Limb (tissue), 2 donors: ENCODE results near the gene DPH7.
"Not testable (repeated sequence)": the region's sequence is repeated elsewhere in the genome, so short reads cannot be mapped to it uniquely, and the experiment has no call there.

Source experiments
- DNase-seq, 2 donors: peaks; one replicate each; pipeline ENCODE4 v3.0.0-alpha.2; 2016; ENCODE audit errors: extremely low spot score in 2 of 2

DPH7 gene

GRCh38 chr9:137578518-137579258 is at the start of gene DPH7:
Gene DPH7, minus strand, starts transcription at chr9:137578925. Its CDS starts 148 bp downstream, at chr9:137578777.
- peak; percentile 89 to 97 for DNase-seq

DNA sequence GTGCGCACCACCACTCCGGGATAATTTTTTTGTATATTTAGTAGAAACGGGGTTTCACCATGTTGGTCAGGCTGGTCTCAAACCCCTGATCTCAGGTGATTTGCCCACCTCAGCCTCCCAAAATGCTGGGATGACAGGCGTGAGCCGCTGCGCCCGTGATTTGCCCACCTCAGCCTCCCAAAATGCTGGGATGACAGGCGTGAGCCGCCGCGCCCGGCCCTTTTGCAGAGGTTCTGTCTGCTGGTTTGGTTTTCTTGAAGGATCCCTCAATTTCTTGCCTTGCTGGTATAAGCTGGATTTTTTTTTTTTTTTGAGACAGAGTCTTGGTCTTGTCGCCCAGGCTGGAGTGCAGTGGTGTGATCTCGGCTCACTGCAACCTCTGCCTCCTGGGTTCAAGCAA is 48.7 kb upstream of the DPH7 start:
- DNase-seq, result not testable (repeated sequence)

GRCh38 chr9:137626464-137626863 is 47.7 kb upstream of the DPH7 start:
- DNase-seq, result no peak

DNA sequence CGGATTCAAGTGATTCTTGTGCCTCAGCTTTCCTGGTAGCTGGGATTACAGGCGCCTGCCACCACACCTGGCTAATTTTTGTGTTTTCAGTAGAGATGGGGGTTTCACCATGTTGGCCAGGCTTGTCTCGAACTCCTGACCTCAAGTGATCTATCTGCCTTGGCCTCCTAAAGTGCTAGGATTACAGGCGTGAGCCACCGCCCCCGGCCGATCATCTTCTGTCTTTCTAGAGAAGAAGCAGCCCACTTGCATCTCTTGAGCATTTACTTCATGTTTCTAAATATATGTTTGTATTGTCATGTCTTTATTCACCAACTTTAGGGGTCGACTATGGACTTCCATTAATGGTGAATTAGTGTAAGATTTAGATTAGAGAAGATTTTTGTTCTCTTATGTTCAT is 43.5 kb upstream of the DPH7 start:
- not testable (repeated sequence) for DNase-seq

DNA sequence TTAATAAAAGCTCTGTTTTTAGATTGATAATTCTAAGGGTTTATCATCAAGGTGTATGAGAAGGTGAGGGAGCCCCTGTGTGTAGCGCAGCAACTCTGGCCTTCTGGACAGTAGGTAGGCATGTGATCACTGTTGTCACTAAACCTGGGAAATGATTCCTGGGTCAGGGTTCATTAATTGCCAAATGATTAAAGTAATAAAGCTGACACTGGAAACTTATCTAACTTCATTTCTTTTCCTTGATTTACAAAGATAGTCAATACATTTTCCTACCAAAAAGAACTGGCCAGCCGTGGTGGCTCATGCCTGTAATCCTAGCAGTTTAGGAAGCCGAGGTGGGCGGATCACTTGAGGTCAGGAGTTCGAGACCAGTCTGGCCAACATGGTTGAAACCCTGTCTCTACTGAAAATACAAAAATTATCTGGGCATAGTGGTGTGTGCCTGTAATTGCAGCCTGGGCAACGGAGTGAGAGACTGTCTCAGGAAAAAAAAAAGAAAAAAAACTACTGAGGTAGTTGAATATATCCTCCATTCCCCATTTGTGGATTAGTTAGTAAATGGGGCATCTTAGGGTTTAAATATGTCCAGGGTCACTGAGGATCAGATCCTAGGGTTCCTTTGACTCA is 42.5 kb upstream of the DPH7 start:
- no peak for DNase-seq

DNA sequence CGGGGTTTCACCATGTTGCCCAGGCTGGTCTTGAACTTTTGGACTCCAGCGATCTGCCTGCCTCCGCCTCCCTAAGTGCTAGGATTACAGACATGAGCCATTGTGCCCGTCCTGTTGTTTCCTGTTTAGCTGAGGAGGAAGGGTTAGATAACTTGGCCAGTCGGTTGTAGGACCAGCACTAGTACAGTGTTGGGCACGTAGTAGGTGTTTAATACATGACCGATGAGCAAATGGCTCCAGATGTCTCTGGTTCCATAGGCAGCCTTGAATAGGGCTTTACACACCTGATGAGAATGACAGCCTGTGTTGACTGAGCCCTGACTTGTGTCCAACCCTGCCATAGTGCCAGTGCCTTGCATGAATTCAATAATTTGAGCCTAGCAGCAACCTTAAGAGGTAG is 41.9 kb upstream of the DPH7 start:
- DNase-seq, result no peak

DNA sequence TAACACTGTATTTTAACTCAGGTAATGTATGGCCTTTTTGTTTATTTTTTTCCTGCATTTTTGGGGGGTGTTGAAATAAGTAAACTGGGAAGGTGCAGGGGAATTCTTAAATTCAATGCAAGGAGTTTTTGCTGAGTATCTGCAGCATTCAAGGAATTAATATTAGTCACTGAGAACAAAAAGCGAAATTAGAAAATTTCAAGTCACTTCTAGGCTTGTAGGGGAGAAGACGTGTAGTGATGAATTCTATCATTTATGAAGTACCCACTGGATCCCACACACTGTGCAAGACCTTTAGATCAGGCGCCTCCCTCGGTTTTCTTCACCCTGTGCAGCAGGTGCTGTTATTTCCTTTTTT is 41.3 kb upstream of the DPH7 start:
- DNase-seq, result no peak

DNA sequence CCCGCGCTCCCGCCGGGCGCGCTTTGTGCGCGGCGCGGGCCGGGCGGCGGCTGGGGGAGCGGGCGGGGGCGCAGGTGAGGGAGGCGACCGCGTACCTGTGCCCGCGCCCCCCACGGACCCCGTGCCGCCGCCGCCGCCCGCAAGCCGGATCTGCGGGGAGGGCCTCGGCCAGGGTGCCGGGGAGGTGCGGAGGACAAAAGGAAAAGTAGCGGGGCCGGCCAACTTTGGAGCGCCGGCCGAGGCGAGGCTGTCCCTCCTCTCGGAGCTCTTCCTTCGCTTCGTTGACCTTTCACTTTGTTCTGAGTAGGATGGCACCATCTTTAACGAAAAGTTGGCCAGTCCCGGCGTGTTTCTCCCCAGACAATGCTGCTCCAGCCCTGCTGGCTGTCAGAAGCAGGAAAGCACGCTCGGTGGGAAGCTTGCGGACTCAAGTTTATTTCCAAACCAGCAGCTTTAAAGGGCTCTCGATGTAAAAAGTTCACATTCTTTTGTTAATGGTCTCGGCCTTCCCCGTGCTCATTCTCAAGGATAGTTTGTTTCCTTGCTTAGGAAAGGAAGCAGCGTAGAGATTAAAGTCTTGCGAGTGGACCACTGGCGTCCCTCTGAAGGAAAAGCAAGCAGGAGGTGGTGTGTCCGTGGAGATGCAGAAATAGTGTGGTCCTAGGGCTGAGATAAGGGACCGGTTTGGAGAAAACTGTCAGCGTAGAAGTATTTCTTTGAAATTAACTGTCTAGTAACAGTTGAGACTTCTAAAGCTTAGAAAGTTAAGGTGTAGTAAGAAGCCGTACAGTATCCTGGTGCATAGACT is 40.7 kb upstream of the DPH7 start:
- peak; percentile 38 to 57 for DNase-seq

GRCh38 chr9:137618105-137619067 is 39.7 kb upstream of the DPH7 start, which contains the start of gene EHMT1:
Gene EHMT1, plus strand, starts transcription at chr9:137619005. Its CDS starts 24 bp downstream, at chr9:137619029.
- peak; percentile 91 to 95 for DNase-seq

- DNase-seq, result no peak
These were observed 36.7 kb upstream of the DPH7 start for GRCh38 chr9:137615387-137615871.

DNA sequence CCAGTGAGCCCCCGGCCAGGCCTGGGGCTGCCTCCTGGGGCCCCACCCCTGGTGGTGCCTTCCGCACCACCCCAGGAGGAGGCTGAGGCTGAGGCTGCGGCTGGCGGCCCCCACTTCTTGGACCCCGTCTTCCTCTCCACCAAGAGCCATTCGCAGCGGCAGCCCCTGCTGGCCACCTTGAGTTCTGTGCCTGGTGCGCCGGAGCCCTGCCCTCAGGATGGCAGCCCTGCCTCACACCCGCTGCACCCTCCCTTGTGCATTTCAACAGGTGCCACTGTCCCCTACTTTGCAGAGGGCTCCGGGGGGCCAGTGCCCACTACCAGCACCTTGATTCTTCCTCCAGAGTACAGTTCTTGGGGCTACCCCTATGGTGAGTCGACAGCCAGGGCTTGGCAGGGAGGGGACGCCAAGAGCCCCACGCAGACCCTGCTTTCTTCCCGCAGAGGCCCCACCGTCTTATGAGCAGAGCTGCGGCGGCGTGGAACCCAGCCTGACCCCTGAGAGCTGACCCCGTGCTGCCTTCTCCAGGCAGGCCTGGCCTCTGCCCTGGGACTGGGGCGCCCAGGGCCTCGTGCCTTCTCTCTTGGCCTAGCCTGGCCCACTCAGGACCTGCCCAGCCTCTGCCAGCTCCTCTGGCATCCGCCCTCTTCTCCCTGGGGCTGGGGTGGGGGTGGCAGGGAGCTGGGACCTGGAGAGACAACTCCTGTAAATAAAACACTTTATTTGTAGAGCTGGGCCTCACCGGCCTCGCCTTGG is 36.1 kb upstream of the DPH7 start:
- no peak for DNase-seq

GRCh38 chr9:137613738-137614523 is 35.2 kb upstream of the DPH7 start:
- DNase-seq, result no peak

- no peak for DNase-seq
These were observed 34.5 kb upstream of the DPH7 start for GRCh38 chr9:137613259-137613658.

DNA sequence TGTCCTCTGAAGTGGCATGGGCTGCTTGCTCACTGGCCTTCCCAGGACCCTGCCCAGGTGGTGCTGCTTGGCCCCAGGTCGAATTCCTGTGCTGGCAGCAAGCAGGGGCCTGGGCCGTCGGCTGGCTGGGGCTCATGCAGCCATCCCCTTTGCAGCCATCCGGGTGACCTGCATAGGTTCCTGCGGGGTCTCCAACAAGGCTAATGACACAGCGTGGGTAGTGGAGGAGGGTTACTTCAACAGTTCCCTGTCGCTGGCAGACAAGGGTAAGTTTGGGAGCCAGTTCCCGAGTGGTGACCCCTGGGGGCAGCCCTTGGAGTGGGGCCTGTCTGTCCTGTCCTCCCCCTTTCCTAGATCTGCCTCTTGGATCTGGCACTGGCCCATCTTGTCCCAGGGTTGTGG is 34.0 kb upstream of the DPH7 start:
- no peak for DNase-seq

DNA sequence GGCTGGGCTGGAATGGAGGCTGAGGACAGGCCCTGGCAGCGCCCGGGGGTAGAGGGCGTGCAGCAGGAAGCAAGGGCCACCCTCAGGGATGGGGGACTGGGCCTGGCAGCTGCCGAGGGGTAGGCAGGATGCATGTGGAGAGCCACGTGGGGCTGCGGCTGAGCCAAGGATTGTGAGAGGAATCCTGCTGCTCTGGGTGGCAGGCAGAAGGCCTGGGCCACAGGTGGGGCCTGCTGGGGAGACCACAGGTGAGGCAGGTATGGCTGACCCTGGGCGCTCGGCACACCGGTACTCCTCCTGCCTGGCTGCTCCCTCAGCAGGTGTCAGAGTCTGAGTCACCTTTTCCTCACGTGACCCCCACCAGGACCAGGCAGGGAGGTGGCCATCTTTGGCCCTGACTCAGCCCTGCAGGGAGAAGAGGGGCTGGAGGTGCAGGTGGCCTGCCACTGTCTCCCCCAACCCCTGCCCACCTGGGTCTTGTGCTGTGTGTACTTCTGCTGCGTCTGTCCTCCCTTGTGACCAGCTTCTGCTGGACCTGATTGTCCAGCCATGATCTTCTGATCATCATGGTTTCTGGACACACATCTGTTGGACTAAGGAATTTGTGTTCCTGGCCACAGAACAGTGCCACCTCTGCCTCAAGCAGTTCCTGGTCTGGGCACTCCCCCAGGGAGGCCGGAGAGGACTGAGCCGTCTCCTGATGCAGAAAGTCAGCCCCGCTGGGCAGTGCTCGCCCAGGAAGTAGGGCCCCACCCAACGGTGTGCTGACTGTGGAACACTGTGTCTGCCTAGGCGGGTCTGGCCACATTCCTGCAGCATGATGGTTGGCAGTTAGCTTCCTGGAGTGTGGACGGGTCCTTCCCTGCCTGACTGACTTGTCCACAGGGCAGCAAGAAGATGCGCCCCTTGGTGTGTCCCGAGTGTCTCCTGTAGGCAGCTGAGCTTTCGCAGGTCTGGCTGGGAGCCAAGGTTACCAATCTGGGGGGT is 33.2 kb upstream of the DPH7 start:
- no peak for DNase-seq

- DNase-seq, result no peak
These were observed 32.2 kb upstream of the DPH7 start for GRCh38 chr9:137610944-137611343.

GRCh38 chr9:137607141-137607857 is 28.6 kb upstream of the DPH7 start:
- DNase-seq, result no peak

GRCh38 chr9:137606734-137607138 is 28.0 kb upstream of the DPH7 start:
- no peak for DNase-seq
